ENCODE results near the gene HIF1AN.

- TF ChIP-seq TAF1 (IDR thresholded peaks at IDR 0.05; ENCODE audit: low read depth, low read length) (no peak), POLR2AphosphoS5 (IDR thresholded peaks at IDR 0.05; ENCODE audit: low read depth, low read length) (no peak), POLR2A (IDR thresholded peaks at IDR 0.05; ENCODE audit: low read depth, low read length) (no peak), POU2F2 (IDR thresholded peaks at IDR 0.05; ENCODE audit: low read depth, low read length) (no peak), PAX5 (IDR thresholded peaks at IDR 0.05; ENCODE audit: insufficient read depth, low read length, severe bottlenecking) (no peak)
Measured at GRCh38 chr10:100516847-100517246, 18.9 kb upstream of the HIF1AN start.

Data from GM12891 (cell line).